Muscle of leg (tissue), 11 donors: ENCODE data around the gene CD177. TPM values are rescaled to one million over a fixed set of nuclear protein-coding genes. Genes with fewer than 3 reads are reported as not detected.
"Not testable (repeated sequence)": the region's sequence is repeated elsewhere in the genome, so short reads cannot be mapped to it uniquely, and the experiment has no call there.

Source experiments
- DNase-seq: peaks from one replicate; pipeline ENCODE4 v3.0.0; 2013
- H3K27ac ChIP-seq: one replicate; pipeline ENCODE4 v1.5.1; 2013; ENCODE audit warnings: mild to moderate bottlenecking, low read length, control low read depth
- H3K27me3 ChIP-seq: one replicate; pipeline ENCODE4 v1.6.1; 2013; ENCODE audit warnings: low read length; ENCODE audit not compliant: control insufficient read depth, insufficient read depth
- H3K36me3 ChIP-seq: one replicate; pipeline ENCODE4 v1.6.1; 2013; ENCODE audit warnings: low read length; ENCODE audit not compliant: control insufficient read depth, insufficient read depth
- H3K4me1 ChIP-seq: one replicate; pipeline ENCODE4 v1.6.1; 2013; ENCODE audit warnings: low read length; ENCODE audit not compliant: control insufficient read depth, insufficient read depth
- H3K4me3 ChIP-seq: one replicate; pipeline ENCODE4 v1.5.1; 2013; ENCODE audit warnings: low read length, control low read depth
- H3K9me3 ChIP-seq: replicated peaks from 2 replicates; pipeline ENCODE4 v1.6.1; 2013; ENCODE audit warnings: low read depth, low read length; ENCODE audit not compliant: control insufficient read depth
- WGBS: methylation state at CpG from one replicate; pipeline ENCODE4 v1.1.5; 2013; ENCODE audit warnings: missing lambda C conversion rate; ENCODE audit not compliant: insufficient coverage; 5-methylcytosine and 5-hydroxymethylcytosine counted together
- polyA plus RNA-seq, 8 donors: library from polyadenylated mRNA; unstranded; fragments of 120-200 nt; gene quantifications; one replicate each; pipeline versions ENCODE4 v1.2.1 to v1.2.3, GENCODE V29; 2013; ENCODE audit warnings: inconsistent platforms in 1 of 8, low replicate concordance in 1 of 8; ENCODE audit not compliant: insufficient read length in 8 of 8, insufficient read depth in 1 of 8
- total RNA-seq: library from RNA; stranded (reverse); fragments of 120-200 nt; gene quantifications from one replicate; pipeline ENCODE4 v1.2.4, GENCODE V29; 2013

CD177 gene
- total and polyA plus RNA-seq, 9 donors = 0.09 to 0.43 (median 0.31) TPM

- no peaks in the 10 kb centered on the region for H3K36me3 ChIP-seq
- H3K27me3 ChIP-seq = no peaks in the 10 kb centered on the region
- no peaks in the 10 kb centered on the region for H3K4me1 ChIP-seq
- no peak overlapping the region for H3K4me3 ChIP-seq
- no peaks in the 10 kb centered on the region for H3K9me3 ChIP-seq
- no peak for DNase-seq
- 86% methylated on average over 7 of the region's 15 CpGs for WGBS
- no peak overlapping the region for H3K27ac ChIP-seq
Observed at GRCh38 chr19:43315851-43316250, 37.6 kb upstream of the CD177 start.

GRCh38 chr19:43316591-43317319 is 36.7 kb upstream of the CD177 start:
- 82% methylated on average over 27 of the region's 27 CpGs for WGBS
- no peaks in the 10 kb centered on the region for H3K36me3 ChIP-seq
- no peak for DNase-seq

GRCh38 chr19:43318203-43318602 is 35.3 kb upstream of the CD177 start:
- Histone ChIP-seq H3K9me3 (no peaks in the 10 kb centered on the region), H3K4me3 (no peak overlapping the region), H3K27ac (no peak overlapping the region), H3K4me1 (no peaks in the 10 kb centered on the region), H3K27me3 (no peaks in the 10 kb centered on the region), H3K36me3 (no peaks in the 10 kb centered on the region)
- WGBS = no CpG with 5 or more reads among the region's 3 CpGs
- DNase-seq = no peak

More at GRCh38 chr19:43316591-43317319, 36.7 kb upstream of the CD177 start:
- Histone ChIP-seq H3K27me3 (no peaks in the 10 kb centered on the region), H3K4me1 (no peaks in the 10 kb centered on the region), H3K27ac (no peak overlapping the region), H3K4me3 (no peak overlapping the region), H3K9me3 (no peaks in the 10 kb centered on the region)

- H3K27me3 ChIP-seq = no peaks in the 10 kb centered on the region
- H3K27ac ChIP-seq = no peak overlapping the region
- no peaks in the 10 kb centered on the region for H3K9me3 ChIP-seq
- no CpG with 5 or more reads among the region's 4 CpGs for WGBS
- H3K4me3 ChIP-seq = no peak overlapping the region
- no peaks in the 10 kb centered on the region for H3K36me3 ChIP-seq
- no peak for DNase-seq
- H3K4me1 ChIP-seq = no peaks in the 10 kb centered on the region
Observed at GRCh38 chr19:43318796-43319314, 34.6 kb upstream of the CD177 start.

GRCh38 chr19:43320546-43320945 is 32.9 kb upstream of the CD177 start:
- Histone ChIP-seq H3K36me3 (no peaks in the 10 kb centered on the region), H3K9me3 (no peaks in the 10 kb centered on the region), H3K27ac (no peak overlapping the region), H3K27me3 (no peaks in the 10 kb centered on the region), H3K4me1 (no peaks in the 10 kb centered on the region), H3K4me3 (no peak overlapping the region)
- 64% methylated on average over 1 of the region's 2 CpGs for WGBS
- no peak for DNase-seq

- 81% methylated on average over 9 of the region's 11 CpGs for WGBS
- not testable (repeated sequence) for H3K36me3 ChIP-seq, DNase-seq, H3K4me1 ChIP-seq, H3K9me3 ChIP-seq, H3K27me3 ChIP-seq, H3K4me3 ChIP-seq, H3K27ac ChIP-seq
Observed at GRCh38 chr19:43326761-43327160, 26.7 kb upstream of the CD177 start.

GRCh38 chr19:43328561-43328960 is 24.9 kb upstream of the CD177 start:
- not testable (repeated sequence) for DNase-seq, H3K36me3 ChIP-seq, H3K4me1 ChIP-seq, H3K9me3 ChIP-seq, H3K27ac ChIP-seq, H3K27me3 ChIP-seq, H3K4me3 ChIP-seq
- 88% methylated on average over 9 of the region's 12 CpGs for WGBS

GRCh38 chr19:43329049-43329448 is 24.4 kb upstream of the CD177 start:
- H3K27ac ChIP-seq, H3K4me1 ChIP-seq, H3K4me3 ChIP-seq, H3K27me3 ChIP-seq, DNase-seq, H3K9me3 ChIP-seq, H3K36me3 ChIP-seq: not testable (repeated sequence)
- 74% methylated on average over 4 of the region's 4 CpGs for WGBS

- Histone ChIP-seq H3K9me3 (no peaks in the 10 kb centered on the region), H3K4me1 (no peaks in the 10 kb centered on the region), H3K27me3 (no peaks in the 10 kb centered on the region), H3K27ac (no peak overlapping the region), H3K4me3 (no peak overlapping the region), H3K36me3 (no peaks in the 10 kb centered on the region)
- no peak for DNase-seq
- 83% methylated on average over 2 of the region's 2 CpGs for WGBS
Observed at GRCh38 chr19:43329989-43330388, 23.5 kb upstream of the CD177 start.

- no peak for DNase-seq
- Histone ChIP-seq H3K4me3 (no peak overlapping the region), H3K36me3 (no peaks in the 10 kb centered on the region), H3K27me3 (no peaks in the 10 kb centered on the region), H3K9me3 (no peaks in the 10 kb centered on the region), H3K27ac (no peak overlapping the region), H3K4me1 (no peaks in the 10 kb centered on the region)
- 74% methylated on average over 6 of the region's 11 CpGs for WGBS
Observed at GRCh38 chr19:43330726-43331434, 22.6 kb upstream of the CD177 start.
